HG03439 (cell line): Measurements from ENCODE around the gene GCN1.
A peak's percentile ranks its signal among the peaks of the same experiment; 100 is the strongest.

ENCODE experiments used
- ATAC-seq: cut with Tn5 transposase; IDR thresholded peaks from one replicate; pipeline ENCODE4 v1.9.1; 2021; ENCODE audit warnings: mild to moderate bottlenecking, moderate library complexity; ENCODE audit not compliant: unreplicated experiment

Gene GCN1

DNA sequence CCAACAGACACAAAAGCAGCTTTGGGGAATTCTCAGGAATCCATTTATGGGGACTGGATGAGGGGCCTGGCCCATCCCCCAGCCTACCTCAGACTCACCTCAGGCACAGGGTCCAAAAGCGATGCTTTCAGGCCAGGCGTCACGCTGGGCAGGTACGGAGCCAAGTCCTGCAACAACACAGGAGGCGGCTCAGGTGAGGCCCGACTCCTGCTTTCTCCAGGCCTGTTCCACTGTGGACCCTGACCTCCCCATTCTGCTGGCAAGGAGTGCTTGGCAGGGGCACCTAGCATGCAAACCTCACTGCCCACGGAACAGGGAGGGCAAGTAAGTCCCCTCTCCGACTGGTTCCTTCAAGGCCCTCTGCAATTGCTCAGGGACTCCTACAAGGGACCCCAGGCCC lies 49.4 kb downstream of the GCN1 start:
- ATAC-seq: no peak

DNA sequence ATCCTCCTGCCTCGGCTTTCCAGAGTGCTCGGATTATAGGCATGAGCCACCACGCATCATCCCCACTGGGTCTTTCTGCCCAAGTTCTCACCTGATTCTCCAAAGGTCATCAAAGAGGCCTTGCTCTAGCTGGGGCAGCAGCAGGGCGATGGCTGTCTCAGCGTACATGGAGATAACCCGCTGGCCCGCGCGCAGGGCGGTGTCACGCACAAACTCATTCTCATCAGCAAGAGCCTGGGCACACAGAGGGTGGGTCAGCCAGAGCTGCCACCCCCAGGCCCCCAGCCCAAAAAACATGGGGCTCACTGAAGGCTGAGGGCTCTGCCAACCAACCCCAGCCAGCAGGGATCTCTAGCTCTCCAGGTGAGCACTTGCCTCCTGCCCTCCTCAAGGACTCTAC lies 50.3 kb downstream of the GCN1 start:
- ATAC-seq: no peak

DNA sequence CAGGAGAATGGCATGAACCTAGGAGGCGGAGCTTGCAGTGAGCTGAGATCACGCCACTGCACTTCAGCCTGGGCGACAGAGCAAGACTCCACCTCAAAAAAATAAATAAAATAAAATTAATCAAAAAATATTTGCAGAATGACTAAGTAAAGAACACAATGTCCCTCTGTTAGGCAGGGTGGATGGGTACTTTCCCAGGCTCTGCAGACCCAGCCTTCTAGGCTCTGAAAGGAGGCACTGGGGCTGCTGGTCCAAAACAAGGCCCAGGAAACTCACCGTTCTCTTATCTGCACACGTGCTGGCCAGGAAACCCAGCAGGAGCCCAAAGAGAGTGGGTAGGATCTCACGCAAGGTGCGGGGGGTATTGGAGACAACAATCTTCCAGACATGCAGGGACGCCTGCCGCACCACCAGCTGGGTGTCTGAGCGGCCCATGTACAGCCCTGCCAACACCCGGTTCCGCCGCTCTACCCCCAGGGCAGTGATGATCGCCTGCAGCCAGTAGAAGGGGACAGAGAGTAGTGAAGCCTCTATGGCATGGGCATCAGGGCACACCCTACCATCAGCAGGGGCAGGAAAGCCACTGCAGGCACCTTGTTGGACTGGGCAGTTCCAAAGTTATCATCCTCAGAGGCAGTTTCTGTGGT lies 52.2 kb downstream of the GCN1 start:
- no peak for ATAC-seq

DNA sequence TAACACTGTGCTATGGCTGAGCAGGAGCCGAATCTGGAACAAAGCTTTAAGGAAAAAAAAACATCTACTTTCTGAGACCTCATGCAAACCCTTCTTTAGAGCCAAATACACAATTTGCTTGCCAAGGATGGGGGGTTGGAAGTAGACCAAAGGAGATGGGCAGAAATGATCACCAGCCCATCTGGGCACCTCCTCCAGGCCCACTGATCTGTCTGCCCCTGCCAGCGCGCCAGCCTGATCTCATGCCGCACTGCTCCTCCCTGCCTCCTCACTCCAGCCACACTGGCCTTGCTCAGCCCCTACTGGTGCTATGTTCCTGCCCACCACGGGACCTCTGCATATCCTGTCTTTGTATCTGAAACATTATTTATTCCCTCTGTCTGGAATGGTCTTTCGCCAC lies 53.2 kb downstream of the GCN1 start:
- ATAC-seq: no peak

DNA sequence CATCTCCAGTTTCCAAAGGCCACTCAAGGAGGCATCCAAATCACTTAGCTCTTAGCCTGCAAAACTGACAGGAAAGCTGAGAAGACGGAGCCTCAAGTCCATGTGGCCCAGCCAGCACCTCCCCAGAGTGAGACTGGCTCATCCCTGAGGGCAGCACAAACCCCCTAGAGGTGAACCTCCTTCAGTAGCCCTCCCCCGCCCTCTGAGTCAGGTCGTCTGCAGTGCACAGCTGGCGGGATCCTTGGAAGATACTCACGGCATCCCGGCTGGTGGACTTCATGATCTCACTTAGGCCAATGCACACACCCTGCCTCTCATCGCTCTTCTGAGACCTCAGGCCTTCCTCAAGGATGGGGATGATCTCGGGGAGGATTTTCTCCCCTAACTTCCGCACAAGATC lies 53.9 kb downstream of the GCN1 start:
- ATAC-seq: no peak

DNA sequence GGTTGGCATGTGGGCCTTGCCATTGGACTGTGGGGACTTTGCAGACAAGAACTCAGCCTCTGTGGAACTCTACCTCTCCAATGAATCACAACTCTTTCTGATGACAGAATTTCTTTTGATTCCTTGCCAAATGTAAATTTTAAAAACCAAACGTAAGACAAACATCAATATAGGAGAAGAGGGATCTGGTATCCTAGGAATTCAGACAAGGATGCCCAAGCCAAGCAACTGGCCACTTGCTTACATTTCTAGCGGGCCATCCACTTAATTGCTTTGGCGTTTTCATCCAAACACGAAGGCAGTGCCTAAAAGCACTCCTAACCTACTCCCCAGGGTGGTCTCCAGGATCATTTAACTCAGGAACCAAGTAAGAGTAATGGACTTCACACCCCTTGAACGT lies 54.6 kb downstream of the GCN1 start:
- ATAC-seq: no peak

DNA sequence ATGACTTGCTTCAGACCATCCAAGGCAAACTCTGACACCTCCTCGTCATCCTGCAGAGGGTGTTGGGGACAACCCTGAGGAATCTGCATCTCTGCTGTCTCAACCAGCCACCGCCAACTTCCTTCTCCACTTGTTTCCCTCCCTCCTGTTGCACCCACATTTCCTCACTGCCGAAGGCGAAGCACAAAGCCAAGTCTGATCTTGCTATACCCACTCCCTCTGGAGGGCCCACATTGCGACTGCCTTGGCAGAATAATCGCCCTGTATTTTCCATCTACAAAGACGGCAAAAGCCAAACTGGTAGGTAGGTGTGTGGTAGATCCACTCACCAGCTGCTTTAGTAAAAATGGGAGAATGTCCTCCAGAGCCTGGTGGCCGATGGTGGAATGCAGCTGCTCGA lies 56.1 kb downstream of the GCN1 start:
- ATAC-seq: no peak

DNA sequence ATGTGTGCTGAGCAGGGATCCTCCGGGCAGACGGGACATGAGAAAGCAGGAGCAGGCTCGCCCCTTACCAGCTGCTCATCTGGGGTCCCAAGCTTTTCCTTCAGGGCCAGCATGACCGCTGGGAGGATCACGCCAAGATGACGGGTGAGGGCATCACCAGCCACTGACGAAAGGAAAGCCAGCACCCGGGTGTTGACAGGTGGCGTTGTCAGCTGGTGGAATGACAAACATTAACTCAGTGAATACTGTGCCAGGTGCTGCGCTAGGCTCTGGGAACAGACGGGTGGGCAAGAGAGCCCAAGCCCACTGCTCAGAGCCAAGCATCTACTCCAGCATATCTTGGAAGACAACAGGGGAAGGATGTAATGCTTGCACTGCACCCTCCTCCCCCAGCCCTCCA lies 56.7 kb downstream of the GCN1 start:
- ATAC-seq: no peak

DNA sequence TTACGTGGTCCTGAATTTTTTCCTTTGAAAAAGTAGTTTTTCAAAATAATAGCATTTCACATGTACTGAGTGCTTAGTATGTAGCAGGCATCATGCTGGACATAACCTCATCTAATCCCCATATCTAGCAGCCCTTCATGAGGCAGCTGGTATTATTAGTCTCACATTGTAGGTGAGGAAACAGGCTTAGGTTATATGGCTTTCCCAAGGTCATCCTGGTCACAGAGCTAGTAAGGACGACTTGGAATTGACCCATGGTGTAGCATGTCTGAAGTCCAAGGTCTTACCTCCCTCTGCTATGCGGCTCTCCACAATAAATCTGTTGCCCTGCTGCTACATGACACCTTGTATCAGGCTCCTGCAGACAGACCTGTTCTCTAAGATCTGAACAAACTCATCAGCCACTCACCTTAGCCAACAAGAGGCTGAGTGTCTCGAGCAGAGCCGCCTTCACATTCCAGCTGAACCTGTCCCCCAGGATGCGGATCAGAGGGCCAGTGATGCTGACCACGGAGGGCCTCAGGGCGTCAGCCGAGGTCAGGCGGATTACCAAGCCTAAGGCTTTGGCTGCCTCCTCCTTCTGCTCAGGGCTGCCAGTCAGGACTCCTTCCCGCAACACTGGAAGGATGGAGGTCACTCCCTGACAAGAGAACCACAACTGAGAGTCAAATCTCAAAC lies 58.3 kb downstream of the GCN1 start:
- ATAC-seq: no peak

DNA sequence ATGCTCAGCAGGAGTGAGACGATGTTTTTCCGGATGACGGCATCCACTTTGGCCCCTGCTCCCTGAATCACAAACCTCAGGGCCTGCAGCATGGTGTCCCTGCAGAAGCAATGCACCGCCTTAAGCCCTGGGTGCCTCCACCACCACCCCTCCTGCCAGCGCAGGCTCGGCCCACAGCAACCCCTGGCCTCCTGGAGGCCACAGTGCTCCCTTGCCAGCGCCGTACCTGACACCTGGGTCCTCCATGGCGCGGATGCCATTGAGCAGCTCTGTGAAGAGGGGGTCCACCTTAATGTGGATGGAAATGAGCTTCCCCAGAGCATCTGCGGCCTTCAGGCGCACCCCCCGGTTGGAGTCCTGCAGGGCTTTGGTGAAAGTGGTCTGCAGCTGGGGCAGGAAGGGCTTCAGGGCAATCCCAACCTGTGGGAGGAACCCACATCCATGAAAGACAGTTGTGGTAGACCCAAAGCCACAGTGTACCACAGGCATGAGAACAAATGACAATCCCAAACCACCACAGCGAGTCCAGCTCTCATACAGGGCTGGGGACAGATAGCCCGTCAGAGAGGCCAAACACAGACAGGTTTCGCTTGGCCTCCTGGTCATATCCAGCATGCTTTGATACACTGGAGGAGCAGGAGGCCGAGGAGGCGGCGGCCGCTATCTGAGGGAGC lies 60.1 kb downstream of the GCN1 start:
- no peak for ATAC-seq

DNA sequence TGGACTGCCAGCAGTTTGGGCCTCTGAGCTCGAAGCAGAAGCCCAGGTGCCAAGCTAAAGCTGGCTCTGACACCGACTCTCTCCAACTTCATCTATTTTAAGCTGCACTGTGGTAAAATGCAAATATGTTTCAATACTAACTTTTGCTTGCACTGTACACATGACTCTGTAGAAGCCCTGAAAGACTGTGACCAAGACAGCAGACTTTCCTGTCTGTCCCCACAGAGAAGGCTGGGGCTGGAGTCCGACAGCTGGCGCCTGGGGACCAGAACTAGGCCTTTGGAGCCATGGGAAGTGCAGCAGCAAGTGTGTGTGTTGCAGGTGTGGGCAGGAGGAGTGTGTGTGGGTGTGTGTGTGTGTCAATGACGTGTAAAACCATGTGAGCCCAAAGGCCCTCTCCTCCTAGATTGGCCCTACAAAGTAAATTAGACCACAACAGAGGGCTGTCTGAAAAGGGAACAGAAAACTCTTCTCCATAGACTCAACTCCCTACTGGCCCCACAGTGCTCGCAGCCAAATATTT lies 61.6 kb downstream of the GCN1 start:
- peak; percentile 84 for ATAC-seq

DNA sequence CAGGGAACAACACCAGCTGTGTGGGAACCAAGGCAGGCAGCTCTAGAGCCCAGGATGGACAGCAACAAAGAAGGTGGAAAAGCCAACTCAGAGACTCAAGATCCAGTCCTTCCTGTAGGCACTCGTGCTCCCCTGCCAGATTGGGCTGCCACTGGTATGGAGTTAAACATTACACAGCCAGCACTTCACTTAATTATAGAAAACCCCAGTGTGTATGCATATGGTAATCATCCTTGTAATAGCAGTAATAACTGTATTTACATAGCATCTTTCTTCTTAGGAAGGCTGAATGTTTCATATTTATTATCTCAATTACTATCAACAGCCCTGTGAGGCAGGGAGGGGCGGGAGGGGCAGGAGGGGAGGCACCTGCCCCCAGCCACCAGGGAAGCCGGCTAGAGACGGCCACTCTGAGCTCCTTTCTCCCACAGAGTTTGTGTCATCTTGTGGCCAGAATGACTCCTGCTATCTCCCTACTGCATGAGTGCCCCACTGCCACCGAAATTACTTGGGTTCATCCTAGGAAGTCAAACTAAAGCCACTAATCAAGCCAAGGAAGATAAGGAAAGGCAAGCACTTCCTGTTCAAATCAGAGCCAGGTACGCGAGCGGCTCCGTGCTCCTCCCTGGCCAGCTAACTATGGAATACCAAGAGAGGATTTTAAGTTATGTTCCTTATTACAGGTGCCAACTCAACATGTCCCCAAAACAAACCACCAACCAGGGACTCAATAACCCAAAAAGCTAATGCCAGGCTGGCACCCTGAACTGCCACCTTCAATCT lies 62.3 kb downstream of the GCN1 start:
- no peak for ATAC-seq

DNA sequence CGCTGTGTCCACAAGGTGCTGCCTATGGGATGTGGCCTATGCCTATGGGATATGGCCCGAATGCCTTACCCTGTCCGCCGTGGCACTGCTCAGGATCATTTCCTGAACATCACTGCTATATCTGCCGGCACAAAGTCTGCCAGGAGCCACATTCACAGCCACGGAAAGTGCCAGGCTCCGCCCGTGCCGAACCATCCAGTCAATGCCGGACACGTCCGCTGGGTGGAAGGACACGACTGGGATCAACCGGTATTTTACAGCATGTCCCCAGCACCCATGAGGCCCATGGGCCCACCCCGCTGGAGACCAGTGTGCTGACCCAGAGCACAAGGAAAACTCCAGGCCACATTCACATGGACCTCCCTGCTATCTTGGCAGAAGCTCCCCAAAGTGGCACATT lies 63.4 kb downstream of the GCN1 start:
- ATAC-seq: no peak

DNA sequence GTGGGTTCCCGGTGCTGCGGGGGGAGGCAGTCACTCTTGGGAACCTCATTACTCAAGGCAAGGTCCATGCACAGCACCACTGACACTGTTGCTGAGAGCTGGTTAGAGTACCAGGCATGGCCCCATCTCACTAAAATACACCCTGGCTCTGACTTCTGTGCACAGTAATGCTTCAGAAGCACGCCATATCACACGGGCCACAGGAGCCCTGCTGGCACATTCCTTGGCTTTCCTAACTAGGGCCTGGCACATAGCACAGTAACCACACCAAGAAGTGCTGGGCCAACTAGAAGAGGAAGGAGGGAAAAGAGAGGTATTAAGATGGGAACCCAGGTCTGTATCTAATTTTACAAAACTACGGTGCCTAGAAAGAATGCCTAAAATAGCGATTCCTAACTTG lies 64.5 kb downstream of the GCN1 start:
- ATAC-seq: no peak

DNA sequence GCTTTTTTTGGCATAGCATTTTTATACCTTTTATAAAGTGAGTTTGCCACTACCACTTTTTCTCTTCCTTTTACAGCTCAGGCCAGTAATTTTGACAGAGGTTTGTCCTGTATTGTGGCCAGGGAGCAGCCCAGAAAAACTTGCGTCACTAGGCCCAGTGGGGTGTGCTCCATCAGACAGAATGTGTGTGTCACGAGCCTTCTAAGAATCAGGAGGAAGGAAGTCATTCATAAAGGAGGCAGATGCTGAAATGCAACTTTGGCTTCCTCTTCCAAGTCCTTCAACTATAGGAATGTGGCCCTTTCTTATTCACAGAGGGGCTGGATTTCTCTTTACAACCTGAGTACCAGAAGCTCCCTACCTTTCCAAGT lies 67.9 kb downstream of the GCN1 start:
- no peak for ATAC-seq

DNA sequence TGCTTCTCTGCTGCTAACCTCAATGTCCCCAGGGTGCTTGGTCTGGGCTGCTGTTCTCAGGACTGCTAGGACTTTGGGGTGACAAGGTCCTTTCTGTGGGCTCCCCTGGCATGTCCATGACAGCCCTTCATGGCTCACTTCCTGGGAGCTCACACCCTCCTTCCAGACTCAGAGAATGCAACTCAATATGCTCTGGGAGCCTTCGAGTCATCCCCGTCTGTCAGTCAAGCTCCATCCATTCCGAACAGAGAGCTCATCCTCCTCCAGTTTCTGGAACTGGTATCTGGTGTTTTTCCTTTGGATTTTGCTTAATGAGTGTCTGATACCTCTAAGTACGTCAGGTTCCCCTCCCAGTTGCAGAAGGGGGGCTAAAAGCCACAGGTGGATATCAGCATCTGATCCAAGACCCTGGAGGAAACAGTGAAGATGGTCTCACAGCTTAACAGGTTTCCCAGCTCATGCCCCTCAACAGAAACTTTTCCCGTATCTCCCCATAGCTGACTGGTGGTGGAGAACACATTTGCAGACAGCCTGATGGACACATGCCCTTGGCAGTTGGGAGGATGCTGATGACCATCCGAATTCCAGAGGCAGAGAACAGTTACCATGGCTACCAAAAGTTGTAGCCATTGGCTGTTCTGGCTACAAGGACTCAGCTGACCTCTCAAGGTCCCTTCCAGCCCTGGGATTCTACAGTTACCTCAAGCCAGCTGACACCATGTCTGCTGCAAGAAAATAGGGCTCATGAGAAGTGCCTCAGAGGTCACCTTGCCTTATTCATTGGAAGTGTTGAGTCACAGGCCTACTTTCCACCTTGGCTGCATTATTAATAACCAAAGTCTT lies 68.5 kb downstream of the GCN1 start:
- ATAC-seq: no peak

DNA sequence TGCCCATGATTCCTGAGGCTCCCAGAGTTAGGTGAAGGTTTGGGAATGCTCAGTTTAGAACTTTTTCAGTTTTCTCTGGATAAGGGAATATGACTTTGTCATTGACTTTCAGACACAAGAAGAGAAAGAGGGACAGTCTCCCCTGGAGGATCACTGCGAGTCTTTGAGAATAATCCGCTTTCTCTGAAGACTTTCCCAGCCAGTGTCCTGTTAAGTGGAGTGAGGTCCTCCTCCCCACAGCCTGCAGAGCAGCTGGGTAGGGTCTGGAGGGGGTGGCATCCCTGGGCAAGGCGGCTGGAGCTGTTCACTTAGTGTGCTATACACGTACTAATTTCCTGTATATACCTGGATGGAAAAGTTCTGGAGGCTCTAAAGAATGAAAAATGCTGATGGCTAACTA lies 69.5 kb downstream of the GCN1 start:
- ATAC-seq: no peak

DNA sequence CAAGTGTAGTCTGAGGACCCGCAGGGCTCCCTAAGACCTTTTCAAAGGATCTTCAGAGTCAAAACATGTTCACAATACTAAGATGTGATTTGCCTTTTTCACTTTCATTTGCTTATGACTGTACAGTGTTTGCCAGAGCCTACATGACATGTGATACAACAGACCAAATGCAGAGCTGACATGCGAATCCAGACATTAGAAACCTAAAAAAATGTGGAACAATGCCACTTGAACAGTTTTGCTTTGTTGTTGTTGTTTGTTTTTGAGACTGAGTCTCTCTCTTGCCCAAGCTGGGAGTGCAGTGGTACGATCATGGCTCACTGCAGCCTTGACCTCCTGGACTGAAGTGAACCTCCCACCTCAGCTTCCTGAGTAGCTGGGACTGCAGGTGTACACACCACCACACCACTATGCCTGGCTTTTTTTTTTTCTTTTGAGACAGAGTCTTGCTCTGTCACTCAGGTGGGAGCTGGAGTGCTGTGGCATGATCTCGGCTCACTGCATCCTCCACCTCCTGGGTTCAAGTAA lies 72.7 kb downstream of the GCN1 start:
- peak; percentile 36 for ATAC-seq

DNA sequence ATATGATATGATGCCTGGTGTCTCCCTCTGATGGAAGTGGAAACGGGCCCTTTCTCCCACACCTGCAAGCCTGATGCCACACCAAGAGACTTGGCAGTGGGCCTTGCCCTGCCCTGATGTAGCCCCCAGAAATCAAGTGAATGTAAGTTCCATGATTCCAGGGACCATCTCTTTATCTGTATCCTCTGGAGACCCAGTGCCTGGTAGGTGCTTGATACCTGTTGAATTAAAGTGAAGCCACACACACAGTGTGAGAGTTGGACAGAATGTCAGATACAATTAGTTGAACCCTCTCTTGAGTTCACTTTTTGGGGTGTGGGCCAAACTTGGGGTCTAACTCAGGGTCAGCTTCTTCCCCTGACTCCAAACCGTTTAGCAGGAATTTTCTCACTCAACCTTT lies 73.2 kb downstream of the GCN1 start:
- ATAC-seq: no peak

DNA sequence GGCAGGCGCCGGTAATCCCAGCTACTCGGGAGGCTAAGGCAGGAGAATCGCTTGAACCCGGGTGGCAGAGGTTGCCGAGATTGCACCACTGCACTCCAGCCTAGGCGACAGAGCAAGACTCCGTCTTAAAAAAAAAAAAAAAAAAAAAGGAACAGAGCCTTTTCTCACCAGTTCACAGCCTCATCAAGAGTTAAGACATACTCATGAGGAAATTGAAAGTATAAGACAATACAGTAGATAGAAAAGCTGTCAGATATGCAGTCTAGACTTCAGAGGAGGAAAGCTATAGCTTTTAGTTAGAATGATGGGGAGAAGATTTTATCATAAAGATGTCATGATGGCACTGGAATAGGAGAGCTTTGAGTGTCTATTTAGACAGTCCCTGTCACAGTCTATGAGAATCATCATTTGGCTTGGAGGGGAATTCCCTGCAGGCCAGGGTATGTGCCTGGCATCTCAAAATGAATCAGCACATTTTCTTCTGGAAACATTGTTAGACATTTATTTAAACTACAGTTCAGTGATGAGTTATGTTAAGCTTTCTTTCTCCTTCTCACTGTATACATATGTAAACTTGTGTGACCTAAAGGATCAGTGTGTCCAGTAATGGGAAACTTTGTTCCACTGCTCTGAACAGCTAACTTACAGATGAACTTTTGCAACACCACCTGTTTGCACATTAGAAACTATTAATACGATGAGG lies 75.1 kb downstream of the GCN1 start:
- ATAC-seq: no peak
